ENCODE data around the gene RPS6KA2.

The RPS6KA2 gene

DNA sequence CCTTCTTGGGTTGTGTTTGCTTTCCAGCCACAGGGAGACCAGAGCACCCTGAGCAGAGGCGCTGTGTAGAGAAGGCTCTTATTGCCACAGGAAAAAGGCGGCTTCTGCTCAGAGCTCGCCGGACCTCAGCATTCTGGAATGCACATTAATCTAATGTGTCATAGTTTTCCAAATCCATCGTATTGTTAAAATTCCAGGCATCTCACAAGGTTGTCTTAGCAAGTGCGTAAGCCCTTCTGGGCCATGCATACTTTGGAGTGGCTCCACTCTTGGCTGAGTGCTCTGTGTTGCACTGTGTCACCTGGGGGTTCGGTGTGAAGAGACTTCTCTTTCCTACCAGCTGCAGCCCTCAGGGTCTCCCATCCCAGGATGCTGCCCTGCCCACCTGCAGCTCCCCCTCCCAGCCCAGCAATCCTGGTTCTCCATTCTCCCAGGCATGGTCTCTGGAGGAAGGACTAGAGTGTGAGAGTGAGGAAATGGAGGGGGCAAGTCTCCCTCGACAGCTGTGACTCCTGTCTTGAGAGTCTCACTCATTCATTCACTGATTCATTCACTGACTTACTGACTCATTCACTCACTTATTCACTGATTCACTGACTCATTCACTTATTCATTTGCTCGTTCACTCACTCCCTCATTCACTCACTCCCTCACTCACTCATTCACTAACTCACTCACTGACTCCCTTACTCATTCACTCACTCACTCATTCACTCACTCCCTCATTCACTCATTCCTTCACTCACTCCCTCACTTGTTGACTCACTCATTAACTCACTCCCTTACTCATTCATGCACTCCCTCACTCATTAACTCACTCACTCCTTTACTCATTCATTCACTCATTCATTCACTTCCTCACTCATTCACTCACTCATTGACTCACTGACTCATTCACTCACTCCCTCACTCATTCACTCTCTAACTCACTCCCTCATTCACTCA is 160.6 kb downstream of the RPS6KA2 start:
- DNase-seq (ENCODE audit: low read depth): no peak

- DNase-seq (ENCODE audit: low read depth): no peak
Observed at GRCh38 chr6:166465671-166466087, 161.4 kb downstream of the RPS6KA2 start.

- no peak for DNase-seq (ENCODE audit: low read depth)
Observed at GRCh38 chr6:166465003-166465399, 162.1 kb downstream of the RPS6KA2 start.

DNA sequence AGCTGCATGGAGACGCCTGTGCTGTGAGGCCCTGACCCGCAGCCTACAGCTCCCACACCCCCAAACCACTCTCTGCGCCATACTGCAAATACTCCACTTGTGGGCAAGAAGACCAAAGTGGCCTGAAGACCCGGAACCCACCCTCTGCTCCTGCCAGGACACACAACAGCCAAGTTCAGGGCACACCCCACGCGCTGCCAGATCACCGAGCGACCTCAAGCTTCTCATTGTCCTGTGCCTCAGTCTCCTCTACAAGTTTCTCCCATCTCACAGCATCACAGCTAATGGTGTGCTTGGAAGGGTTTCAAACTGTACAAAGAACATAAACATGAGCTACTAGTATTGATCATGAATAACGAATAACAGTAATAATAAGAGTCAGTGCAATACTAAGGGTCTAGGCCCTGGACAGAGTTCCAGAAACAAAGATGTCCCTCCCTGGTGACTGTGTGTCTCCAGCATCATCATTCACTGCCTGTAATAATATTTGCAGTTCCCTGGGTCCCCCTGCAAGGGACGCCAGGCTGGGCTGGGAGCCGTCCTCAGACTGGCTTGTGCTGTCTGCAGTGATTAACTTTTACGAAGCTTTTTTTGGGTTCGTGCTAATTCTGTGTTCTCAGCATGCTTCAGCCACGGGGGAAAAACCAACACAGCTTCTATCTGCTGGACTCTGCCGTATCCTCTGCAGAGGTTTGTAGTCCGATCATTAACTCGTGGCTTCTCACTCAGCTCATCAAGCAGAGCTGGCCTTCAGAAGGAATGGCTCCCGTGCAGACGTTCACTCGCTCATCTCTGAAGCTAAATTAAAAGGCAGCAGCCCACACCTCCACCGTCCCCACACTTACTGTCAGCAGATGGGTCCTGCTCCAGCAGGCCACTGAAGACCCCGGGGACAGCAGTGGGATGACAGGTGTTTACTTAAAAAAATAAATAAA is 162.7 kb downstream of the RPS6KA2 start:
- DNase-seq (ENCODE audit: low read depth): no peak

DNA sequence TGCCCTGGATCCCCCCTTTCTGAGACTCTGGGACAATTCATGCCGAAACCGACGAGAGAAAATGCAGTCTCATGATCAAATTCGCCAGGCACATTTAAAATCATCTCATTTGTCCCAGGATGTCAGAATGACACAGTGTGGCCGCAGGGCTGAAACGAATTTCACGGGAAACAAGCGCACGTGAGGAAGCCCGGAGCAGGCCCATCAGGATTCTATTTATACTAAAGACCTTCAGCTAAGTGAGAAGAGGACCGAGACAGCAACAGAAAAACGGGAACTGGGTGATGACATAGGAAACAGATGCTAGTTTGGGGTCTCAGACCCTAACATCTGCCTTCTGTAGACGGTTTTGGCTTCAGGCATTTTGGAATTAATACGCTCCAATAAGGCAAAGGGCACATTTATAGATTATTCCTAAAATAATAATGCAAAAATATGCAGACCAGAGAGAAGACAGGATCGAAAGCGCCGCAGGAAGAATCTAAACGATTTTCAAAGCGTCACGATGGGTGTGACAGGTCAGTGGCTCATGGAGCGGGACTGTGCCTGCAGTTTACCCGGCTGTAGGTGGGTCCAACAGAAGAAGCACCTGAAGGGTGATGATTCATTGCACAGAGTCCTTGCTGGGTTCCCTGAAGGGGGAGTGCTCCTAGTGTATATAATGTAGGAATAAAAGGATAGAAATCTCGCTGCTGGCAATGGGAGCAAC is 163.5 kb downstream of the RPS6KA2 start:
- no peak for DNase-seq (ENCODE audit: low read depth)

DNA sequence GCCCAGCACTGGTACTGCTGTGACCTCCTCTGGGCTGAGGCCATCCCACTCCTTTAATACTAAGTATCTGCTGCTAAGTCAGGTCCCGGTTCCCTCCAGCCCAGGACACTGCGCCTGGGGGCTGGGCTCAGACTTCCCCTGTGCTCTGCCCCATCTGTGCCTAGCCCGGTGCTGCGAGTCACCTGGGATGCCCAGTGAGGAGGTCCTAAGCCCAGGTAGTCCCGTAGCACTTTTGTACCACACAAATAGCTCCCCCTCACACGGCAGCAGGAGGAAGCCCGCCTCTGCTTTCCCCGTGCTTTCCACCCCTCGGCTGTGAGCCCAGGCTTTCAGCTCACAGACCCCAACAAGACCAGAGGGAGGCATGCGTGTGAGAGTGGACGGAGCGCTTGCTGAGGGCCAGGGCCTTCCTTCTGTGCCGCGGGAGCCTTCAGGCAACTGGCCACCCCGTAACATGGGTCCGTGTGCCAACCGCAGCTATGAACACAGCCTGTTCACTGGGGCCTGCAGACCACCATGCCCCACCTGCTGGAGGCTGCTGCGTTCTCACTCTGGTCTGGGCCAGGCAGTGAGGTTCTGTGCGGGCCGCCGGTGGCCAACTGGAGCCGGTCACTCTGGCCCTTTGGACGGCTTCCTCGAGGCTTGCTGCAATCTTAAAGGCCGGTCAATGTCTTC is 164.5 kb downstream of the RPS6KA2 start:
- no peak for DNase-seq (ENCODE audit: low read depth)

- no peak for DNase-seq (ENCODE audit: low read depth)
Observed at GRCh38 chr6:166461821-166462460, 165.1 kb downstream of the RPS6KA2 start.

- DNase-seq (ENCODE audit: low read depth): no peak
Observed at GRCh38 chr6:166460473-166461437, 166.3 kb downstream of the RPS6KA2 start.

GRCh38 chr6:166459906-166460305 is 167.1 kb downstream of the RPS6KA2 start:
- no peak for DNase-seq (ENCODE audit: low read depth)

DNA sequence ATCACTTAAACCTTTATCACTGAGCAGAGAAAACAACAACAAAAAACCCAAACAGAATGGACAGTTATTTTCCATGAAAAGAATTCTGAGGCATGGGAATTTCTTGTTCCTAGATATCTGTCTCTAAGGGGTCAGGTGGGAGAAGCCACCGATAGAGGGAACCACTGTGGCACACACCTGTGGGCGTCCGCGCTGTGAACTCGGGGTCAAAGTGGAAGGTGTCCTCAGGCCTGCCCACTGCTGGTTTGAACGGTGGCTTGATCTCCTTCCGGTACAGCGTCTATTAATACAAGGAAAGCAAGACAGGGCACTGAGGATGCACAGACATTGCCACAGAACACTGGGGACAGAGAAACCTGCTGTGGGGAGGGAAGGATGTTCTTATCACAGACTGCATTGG is 167.8 kb downstream of the RPS6KA2 start:
- DNase-seq (ENCODE audit: low read depth): no peak

- DNase-seq (ENCODE audit: low read depth): no peak
Observed at GRCh38 chr6:166456395-166457156, 170.5 kb downstream of the RPS6KA2 start.

DNA sequence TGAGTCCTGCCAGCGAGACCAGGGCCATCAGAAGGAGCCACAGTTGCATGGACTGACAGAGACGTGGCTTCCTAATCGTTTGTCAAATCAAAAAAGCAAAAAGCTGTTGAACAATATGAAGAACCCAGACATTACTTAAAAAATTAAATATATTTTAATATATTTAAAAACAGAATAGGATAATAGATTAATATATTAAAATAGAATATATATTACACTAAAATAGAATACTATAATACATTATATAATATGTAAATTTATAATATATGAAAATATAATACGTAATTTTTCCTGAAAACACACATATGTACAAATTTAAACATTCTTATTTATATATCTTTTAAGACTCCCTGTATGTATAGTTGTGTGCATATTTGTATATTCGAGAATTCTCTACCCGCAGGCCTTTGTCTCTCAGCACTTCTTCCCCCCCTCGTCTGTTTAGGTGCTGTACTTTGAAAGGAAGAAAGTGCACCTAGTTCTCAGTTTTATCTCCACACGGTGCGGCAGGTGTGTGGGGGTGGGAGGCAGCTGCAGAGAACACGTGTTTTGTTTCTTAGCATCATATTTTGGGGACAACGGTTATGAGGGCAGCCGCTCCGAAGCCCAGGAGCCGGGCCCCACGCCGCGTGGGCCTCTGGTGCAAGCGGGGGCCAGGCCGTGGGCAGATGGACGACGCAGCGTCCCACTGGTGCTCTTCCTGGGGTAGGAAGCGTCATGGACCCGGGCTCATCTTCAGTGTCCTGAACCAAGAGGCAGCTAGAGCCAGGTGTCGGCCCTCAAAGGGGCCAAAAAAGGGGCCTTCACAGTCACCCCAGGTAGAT is 172.1 kb downstream of the RPS6KA2 start:
- no peak for DNase-seq (ENCODE audit: low read depth)

DNA sequence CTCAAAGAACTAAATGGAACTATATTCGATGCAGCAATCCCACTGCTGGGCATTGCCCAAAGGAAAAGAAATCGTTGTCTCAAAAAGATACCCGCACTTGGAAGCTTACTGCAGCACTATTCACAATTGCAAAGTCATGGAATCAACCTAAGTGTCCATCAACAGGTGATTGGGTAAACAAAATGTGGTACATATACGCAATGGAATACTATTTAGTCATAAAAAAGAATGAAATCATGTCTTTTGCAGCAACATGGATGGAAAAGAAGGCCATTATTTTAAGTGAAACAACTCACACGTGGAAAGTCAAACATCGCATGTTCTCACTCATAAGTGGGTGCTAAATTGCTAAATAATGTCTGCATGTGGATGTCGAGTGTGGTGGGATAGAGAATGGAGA is 173.4 kb downstream of the RPS6KA2 start:
- DNase-seq (ENCODE audit: low read depth): no peak

DNA sequence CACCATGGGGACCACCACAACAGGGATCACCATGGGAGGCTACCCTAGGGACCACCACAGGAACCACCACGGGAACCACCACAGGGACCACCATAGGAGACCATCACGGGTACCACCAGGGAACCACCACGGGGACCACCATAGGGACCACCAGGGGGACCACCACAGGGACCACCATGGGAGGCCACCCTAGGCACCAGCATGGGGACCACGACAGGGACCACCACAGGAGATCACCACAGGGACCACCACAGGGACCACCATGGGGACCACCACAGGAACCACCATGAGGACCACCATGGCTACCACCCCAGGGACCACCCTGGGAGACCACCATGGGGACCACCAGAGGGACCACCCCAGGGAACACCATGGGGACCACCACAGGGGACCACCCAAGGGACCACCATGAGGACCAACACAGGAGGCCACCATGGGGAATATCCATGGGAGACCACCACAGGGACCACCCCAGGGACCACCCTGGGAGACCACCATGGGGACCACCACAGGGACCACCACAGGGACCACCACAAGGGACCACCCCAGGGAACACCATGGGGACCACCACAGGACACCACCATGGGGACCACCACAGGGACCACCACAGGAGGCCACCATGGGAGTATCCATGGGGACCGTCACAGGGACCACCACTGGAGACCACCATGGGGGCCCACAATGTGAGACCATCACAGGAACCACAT is 176.7 kb downstream of the RPS6KA2 start:
- DNase-seq (ENCODE audit: low read depth): no peak

DNA sequence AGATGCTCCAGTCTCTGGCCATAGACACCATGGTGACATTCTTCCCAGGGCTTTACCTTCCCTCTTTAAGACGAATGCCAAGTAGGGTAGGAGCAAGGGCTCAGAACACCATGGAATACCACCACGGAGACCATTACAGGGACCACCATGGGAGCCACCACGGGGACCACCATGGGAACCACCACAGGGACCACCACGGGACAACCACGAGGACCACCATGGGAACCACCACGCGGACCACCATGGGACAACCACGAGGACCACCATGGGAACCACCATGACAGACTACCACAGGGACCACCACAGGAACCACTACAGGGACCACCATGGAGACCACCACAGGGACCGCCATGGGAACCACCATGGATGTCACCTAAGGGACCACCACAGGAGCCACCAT is 177.4 kb downstream of the RPS6KA2 start:
- DNase-seq (ENCODE audit: low read depth): no peak

DNA sequence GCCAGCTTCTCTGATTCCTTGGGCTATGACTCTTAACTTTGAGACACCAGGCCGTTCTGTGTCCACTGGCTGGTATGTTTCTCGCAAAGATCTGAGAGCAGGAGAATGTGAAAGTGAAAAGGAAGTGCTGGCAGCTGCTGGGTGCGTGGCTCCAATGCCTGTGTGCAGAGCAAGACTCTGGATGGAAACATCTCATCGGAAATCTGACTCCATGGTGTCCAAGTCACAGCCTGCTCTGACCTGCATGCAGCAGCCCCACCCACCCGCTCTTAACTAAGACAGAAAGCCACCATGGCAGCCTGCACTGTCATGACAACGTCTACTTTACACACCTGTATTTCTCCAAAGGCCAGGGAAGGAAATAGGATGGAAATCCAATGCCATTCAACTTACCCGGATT is 178.0 kb downstream of the RPS6KA2 start:
- no peak for DNase-seq (ENCODE audit: low read depth)

DNA sequence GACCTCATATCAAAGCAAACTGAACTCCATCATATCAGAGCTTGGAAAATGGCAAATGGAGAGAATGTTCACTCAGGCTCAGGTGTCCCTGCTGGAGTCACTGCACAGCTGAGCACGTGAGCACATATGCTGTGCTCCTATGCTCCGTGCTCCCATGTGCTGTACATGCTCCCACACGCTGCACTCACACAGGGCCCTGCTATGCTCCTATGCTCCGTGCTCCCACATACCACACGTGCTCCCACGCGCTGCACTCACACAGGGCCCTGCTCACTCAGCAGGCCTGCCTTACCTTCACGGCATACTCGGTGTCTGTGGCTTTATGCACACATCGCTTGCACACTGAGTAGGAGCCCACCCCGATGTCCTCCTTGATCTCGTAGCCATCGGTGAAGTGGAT is 178.6 kb downstream of the RPS6KA2 start:
- DNase-seq (ENCODE audit: low read depth): no peak

All from activated T-cell treated with anti-CD3 and anti-CD28 coated beads for 1 hour (primary cell).